H1 (cell line): ENCODE measurements around the gene SLC8A1. TPM values are rescaled to one million over a fixed set of nuclear protein-coding genes. Genes with fewer than 3 reads are reported as not detected.

ENCODE experiments used
- CTCF ChIA-PET: fragments of 300-600 bp; sonication (Branson Sonifier 250); formaldehyde crosslinking; loops from one replicate; lab custom pipeline; 2021; ENCODE audit not compliant: partially characterized antibody; lab: Charles Lee
- POLR2A ChIA-PET: fragments of 300-600 bp; sonication (Branson Sonifier 250); formaldehyde crosslinking; loops from one replicate; lab custom pipeline; 2021; ENCODE audit warnings: inconsistent platforms; ENCODE audit not compliant: partially characterized antibody; lab: Charles Lee
- DNase-seq, 2 experiments: peaks; one replicate each; pipeline versions ENCODE4 v3.0.0 to v3.0.0-alpha.2; 2010 to 2022; ENCODE audit warnings: low spot score in 2 of 2, low read depth in 1 of 2, mixed read lengths in 1 of 2
- FAIRE-seq: peaks from 2 replicates; lab custom pipeline; 2011; peaks lifted over from hg19 to GRCh38; lab: Jason Lieb, UNC
- H2AFZ ChIP-seq: 2 replicates; pipeline ENCODE4 v1.8.1; 2012; ENCODE audit warnings: low read length, inconsistent platforms
- H2AK5ac ChIP-seq: 2 replicates; pipeline ENCODE4 v1.6.1; 2013; ENCODE audit warnings: low read depth, low read length
- H2BK120ac ChIP-seq: replicated peaks from 2 replicates; pipeline ENCODE3; 2013; ENCODE audit warnings: low read depth, low read length, inconsistent platforms
- H2BK12ac ChIP-seq: 2 replicates; pipeline ENCODE4 v1.6.1; 2013; ENCODE audit warnings: low read depth, low read length
- H2BK15ac ChIP-seq: 2 replicates; pipeline ENCODE4 v1.6.1; 2013; ENCODE audit warnings: low read length
- H2BK20ac ChIP-seq: 2 replicates; pipeline ENCODE4 v1.6.1; 2013; ENCODE audit warnings: low read length
- H2BK5ac ChIP-seq: 2 replicates; pipeline ENCODE4 v1.6.1; 2013; ENCODE audit warnings: low read depth, low read length
- H3K14ac ChIP-seq: 2 replicates; pipeline ENCODE4 v1.6.1; 2013; ENCODE audit warnings: inconsistent platforms; ENCODE audit not compliant: insufficient read length
- H3K18ac ChIP-seq: 2 replicates; pipeline ENCODE4 v1.6.1; 2013; ENCODE audit warnings: low read length; ENCODE audit errors: extremely low read depth
- H3K23ac ChIP-seq: 2 replicates; pipeline ENCODE4 v1.6.1; 2013; ENCODE audit warnings: inconsistent platforms; ENCODE audit not compliant: insufficient read length
- H3K23me2 ChIP-seq: 2 replicates; pipeline ENCODE4 v1.6.1; 2013; ENCODE audit warnings: low read depth, low read length
- H3K27ac ChIP-seq: 2 replicates; pipeline ENCODE4 v1.6.1; 2011; ENCODE audit warnings: low read depth, low read length, inconsistent platforms
- H3K27me3 ChIP-seq, 4 experiments: replicated peaks in 1 of 4; 1 replicate in 1 of 4; 2 replicates in 3 of 4; pipeline versions ENCODE4 v1.6.1 to v1.8.1; 2011 to 2013; ENCODE audit warnings: low read length in 3 of 4, mild to moderate bottlenecking in 3 of 4, inconsistent platforms in 2 of 4, mixed read lengths in 2 of 4, moderate library complexity in 1 of 4; ENCODE audit not compliant: control insufficient read depth in 3 of 4, insufficient read depth in 3 of 4; ENCODE audit errors: extremely low read depth in 1 of 4
- H3K36me3 ChIP-seq, 4 experiments: 2 replicates each; pipeline versions ENCODE4 v1.6.1 to v1.8.1; 2011 to 2013; ENCODE audit warnings: mild to moderate bottlenecking in 4 of 4, low read length in 3 of 4, moderate library complexity in 2 of 4, control low read depth in 1 of 4, inconsistent platforms in 1 of 4; ENCODE audit not compliant: insufficient read depth in 4 of 4, control insufficient read depth in 2 of 4
- H3K4ac ChIP-seq: replicated peaks from 2 replicates; pipeline ENCODE3; 2013; ENCODE audit warnings: low read length, low read depth, mixed read lengths, inconsistent platforms; ENCODE audit not compliant: insufficient read length
- H3K4me1 ChIP-seq, 4 experiments: replicated peaks in 1 of 4; 1 replicate in 1 of 4; 2 replicates in 3 of 4; pipeline versions ENCODE4 v1.6.1 to v1.8.1; 2011 to 2013; ENCODE audit warnings: low read length in 3 of 4, inconsistent platforms in 2 of 4, mixed read lengths in 1 of 4; ENCODE audit not compliant: insufficient read depth in 4 of 4, control insufficient read depth in 3 of 4
- H3K4me2 ChIP-seq, 2 experiments: 2 replicates each; pipeline versions ENCODE4 v1.6.1 to v1.8.1; 2011 to 2013; ENCODE audit warnings: low read depth in 2 of 2, low read length in 2 of 2, control low read depth in 1 of 2, inconsistent platforms in 1 of 2, mild to moderate bottlenecking in 1 of 2; ENCODE audit not compliant: insufficient read depth in 1 of 2
- H3K4me3 ChIP-seq, 4 experiments: fragments of 200-600, 300-600 bp in 1 of 4; sonication (generic), shearing (Covaris generic), sonication (Bioruptor Twin) in 1 of 4; 2 replicates each; pipeline versions ENCODE4 v1.5.1 to v1.8.1; 2011 to 2016; ENCODE audit warnings: low read length in 4 of 4, low read depth in 3 of 4, control low read depth in 2 of 4, inconsistent platforms in 2 of 4, mild to moderate bottlenecking in 2 of 4, mixed read lengths in 1 of 4, moderate library complexity in 1 of 4; ENCODE audit not compliant: insufficient read depth in 2 of 4; ENCODE audit errors: extremely low read depth in 1 of 4
- H3K56ac ChIP-seq: replicated peaks from 2 replicates; pipeline ENCODE3; 2013; ENCODE audit warnings: low read depth, mild to moderate bottlenecking, mixed read lengths, low read length, inconsistent platforms; ENCODE audit not compliant: insufficient read length
- H3K79me1 ChIP-seq: 2 replicates; pipeline ENCODE4 v1.6.1; 2013; ENCODE audit warnings: low read depth, low read length, control low read depth
- H3K79me2 ChIP-seq, 2 experiments: 2 replicates each; pipeline versions ENCODE4 v1.6.1 to v1.8.1; 2012 to 2013; ENCODE audit warnings: low read length in 2 of 2, mild to moderate bottlenecking in 2 of 2, inconsistent platforms in 1 of 2; ENCODE audit not compliant: insufficient read depth in 2 of 2, control insufficient read depth in 1 of 2
- H3K9ac ChIP-seq, 4 experiments: replicated peaks in 1 of 4; 1 replicate in 1 of 4; 2 replicates in 3 of 4; pipeline versions ENCODE4 v1.6.1 to v1.8.1; 2011 to 2013; ENCODE audit warnings: low read depth in 3 of 4, low read length in 3 of 4, control low read depth in 2 of 4, mild to moderate bottlenecking in 2 of 4, moderate library complexity in 2 of 4, inconsistent platforms in 1 of 4; ENCODE audit errors: extremely low read depth in 1 of 4
- H3K9me3 ChIP-seq, 2 experiments: 2 replicates each; pipeline versions ENCODE4 v1.6.1 to v1.8.1; 2012 to 2013; ENCODE audit warnings: mild to moderate bottlenecking in 2 of 2, moderate library complexity in 2 of 2, control low read depth in 1 of 2, inconsistent platforms in 1 of 2, low read depth in 1 of 2, low read length in 1 of 2, mixed read lengths in 1 of 2; ENCODE audit not compliant: insufficient read depth in 2 of 2
- H4K20me1 ChIP-seq, 2 experiments: replicated peaks in 1 of 2; 2 replicates each; pipeline versions ENCODE3 to v1.8.1; 2011 to 2013; ENCODE audit warnings: inconsistent platforms in 2 of 2, low read length in 2 of 2, mild to moderate bottlenecking in 1 of 2; ENCODE audit not compliant: insufficient read depth in 2 of 2, control insufficient read depth in 1 of 2
- H4K5ac ChIP-seq: 2 replicates; pipeline ENCODE4 v1.6.1; 2013; ENCODE audit warnings: low read length, low read depth, mixed read lengths, inconsistent platforms; ENCODE audit not compliant: insufficient read length
- H4K8ac ChIP-seq: 2 replicates; pipeline ENCODE4 v1.8.0; 2013; ENCODE audit warnings: mild to moderate bottlenecking, moderate library complexity, low read length, inconsistent platforms; ENCODE audit not compliant: insufficient read depth; ENCODE audit errors: extremely low read depth
- H4K91ac ChIP-seq: replicated peaks from 2 replicates; pipeline ENCODE3; 2013; ENCODE audit warnings: low read length, mixed read lengths, inconsistent platforms; ENCODE audit not compliant: insufficient read length
- ASH2L ChIP-seq: fragments of 200-600, 300-600 bp; sonication (generic); IDR thresholded peaks from one replicate; pipeline ENCODE4 v1.7.1; 2017; ENCODE audit warnings: low read length
- BRCA1 ChIP-seq: IDR thresholded peaks from 2 replicates; pipeline ENCODE4 v1.6.1; 2012; ENCODE audit warnings: low read depth, low read length, improper control_type of control experiment
- CREB1 ChIP-seq: IDR thresholded peaks from 2 replicates; pipeline ENCODE4 v1.6.1; 2012; ENCODE audit warnings: inconsistent platforms
- CTBP2 ChIP-seq: IDR thresholded peaks from 2 replicates; pipeline ENCODE4 v1.7.0; 2011; ENCODE audit warnings: borderline replicate concordance, mild to moderate bottlenecking, moderate library complexity, mixed read lengths, low read length; ENCODE audit not compliant: insufficient read depth, insufficient read length
- EP300 ChIP-seq, 2 experiments: IDR thresholded peaks; 1 replicate in 1 of 2; 2 replicates in 1 of 2; pipeline ENCODE4 v1.6.1; 2011 to 2012; ENCODE audit warnings: low read depth in 2 of 2, low read length in 2 of 2, mild to moderate bottlenecking in 2 of 2, borderline replicate concordance in 1 of 2, inconsistent platforms in 1 of 2, moderate library complexity in 1 of 2
- EZH2 ChIP-seq: fragments of 200-600 bp; sonication (generic); IDR thresholded peaks from 2 replicates; pipeline ENCODE4 v1.7.1; 2012; ENCODE audit warnings: low read depth, mild to moderate bottlenecking, moderate library complexity, low read length, inconsistent platforms; ENCODE audit not compliant: severe bottlenecking
- GTF2F1 ChIP-seq: IDR thresholded peaks from 2 replicates; pipeline ENCODE4 v1.6.1; 2012; ENCODE audit warnings: low read depth, low read length, improper control_type of control experiment, borderline replicate concordance
- JUND ChIP-seq: IDR thresholded peaks from 2 replicates; pipeline ENCODE4 v1.6.1; 2011; ENCODE audit warnings: mild to moderate bottlenecking, improper control_type of control experiment, low read length
- KDM4A ChIP-seq: IDR thresholded peaks from one replicate; pipeline ENCODE4 v1.7.1; 2012; ENCODE audit warnings: low read depth, mild to moderate bottlenecking, moderate library complexity, low read length, inconsistent platforms; ENCODE audit not compliant: severe bottlenecking
- NANOG ChIP-seq: IDR thresholded peaks from 2 replicates; pipeline ENCODE4 v1.6.1; 2011; ENCODE audit warnings: low read length, low read depth, mild to moderate bottlenecking, inconsistent platforms; ENCODE audit not compliant: insufficient read depth, poor library complexity, severe bottlenecking
- RBBP5 ChIP-seq: IDR thresholded peaks from 2 replicates; pipeline ENCODE4 v1.7.1; 2012; ENCODE audit warnings: low read depth, mild to moderate bottlenecking, inconsistent platforms, low read length, moderate library complexity, borderline replicate concordance
- SIN3A ChIP-seq, 2 experiments: IDR thresholded peaks in 1 of 2; conservative IDR thresholded peaks in 1 of 2; 2 replicates each; pipeline ENCODE4 v1.6.1; 2011 to 2012; ENCODE audit warnings: low read length in 2 of 2, improper control_type of control experiment in 1 of 2, low read depth in 1 of 2, mild to moderate bottlenecking in 1 of 2
- SP1 ChIP-seq: IDR thresholded peaks from 2 replicates; pipeline ENCODE4 v1.6.1; 2011; ENCODE audit warnings: low read depth, low read length
- SP2 ChIP-seq: IDR thresholded peaks from 2 replicates; pipeline ENCODE4 v1.6.1; 2012; ENCODE audit warnings: mild to moderate bottlenecking, low read length, inconsistent platforms
- WGBS, 2 experiments: shearing (Covaris generic) in 1 of 2; methylation state at CpG; one replicate each; pipeline versions ENCODE4 v1.1.6 to v1.1.7; 2013 to 2015; ENCODE audit warnings: low lambda C conversion rate in 2 of 2, mixed read lengths in 2 of 2, inconsistent platforms in 1 of 2, low coverage in 1 of 2, missing lambda C conversion rate in 1 of 2; ENCODE audit not compliant: insufficient replicate concordance in 2 of 2, insufficient coverage in 1 of 2, insufficient read length in 1 of 2; ENCODE audit errors: extremely low coverage in 1 of 2, missing lambda C conversion rate in 1 of 2; 5-methylcytosine and 5-hydroxymethylcytosine counted together
- polyA plus RNA-seq, 7 experiments: library from polyadenylated mRNA; depleted of rRNA in 3 of 7; stranded (reverse) in 5 of 7; unstranded in 2 of 7; fragments of >200 nt in 5 of 7; fragments of 200-250 nt in 2 of 7; gene quantifications; 1 replicate in 5 of 7; 2 replicates in 1 of 7; 4 replicates in 1 of 7; pipeline versions ENCODE4 v1.2.1 to v1.2.3, GENCODE V29; 2011 to 2013; ENCODE audit warnings: missing spikeins in 2 of 7, mixed read lengths in 2 of 7
- total RNA-seq: library from RNA; stranded (reverse); fragmentation: NEBNext Ultra II Directional; extraction: Animal tissue kit (Norgen Biotek cat#: 25700); gene quantifications from 2 replicates; pipeline ENCODE4 v1.2.1, GENCODE V29; 2021

The SLC8A1 gene
- total and polyA plus RNA-seq, 2 of the 8 experiments (the other 6 are each of a cell fraction or from before 2014, with no cell fraction given) = 0.68 to 3.6 TPM

- DNase-seq (no peak), FAIRE-seq (no peak)
- H3K4me2 ChIP-seq = no peak overlapping the region
- ChIA-PET CTCF (interaction anchor here (1.0 to 1.2 kb wide), 2 partner anchors 10 to 14 kb away, joined by 4 to 5 read pairs; no protein-coding TSS in a partner anchor), POLR2A (no interaction called here)
- no peak overlapping the region for H2AFZ ChIP-seq
- H2BK5ac ChIP-seq = no peak overlapping the region
- H3K23me2 ChIP-seq = no peaks in the 10 kb centered on the region; the same call in 1 of the 2 replicates
- H3K9me3 ChIP-seq = no peaks in the 10 kb centered on the region
- H3K27me3 ChIP-seq = no peaks in the 10 kb centered on the region
- no peak overlapping the region for H2BK120ac ChIP-seq
- no peak overlapping the region for H2BK15ac ChIP-seq
- no peak overlapping the region for H3K4me3 ChIP-seq
- H3K4ac ChIP-seq = no peak overlapping the region
- no peak overlapping the region for H3K9ac ChIP-seq
- H2BK12ac ChIP-seq = no peak overlapping the region
- H4K91ac ChIP-seq = no peak overlapping the region
- H3K14ac ChIP-seq = no peak overlapping the region
- no peak overlapping the region for H3K56ac ChIP-seq
- no peak overlapping the region for H3K23ac ChIP-seq
- H3K18ac ChIP-seq = no peak overlapping the region
- no peaks in the 10 kb centered on the region for H3K4me1 ChIP-seq
- no peaks in the 10 kb centered on the region for H3K79me2 ChIP-seq
- no peak overlapping the region for H4K5ac ChIP-seq
- 89% methylated on average over 8 of the region's 8 CpGs; no CpG with 5 or more reads in 1 of the 2 experiments for WGBS, 2 experiments
- no peak overlapping the region; the same call in 1 of the 2 replicates for H4K8ac ChIP-seq
- H3K27ac ChIP-seq = no peak overlapping the region
- no peak overlapping the region for H2AK5ac ChIP-seq
- H2BK20ac ChIP-seq = no peak overlapping the region
- no peaks in the 10 kb centered on the region for H3K79me1 ChIP-seq
- no peaks in the 10 kb centered on the region for H3K36me3 ChIP-seq
- H4K20me1 ChIP-seq = no peaks in the 10 kb centered on the region
- TF ChIP-seq SIN3A (conservative IDR thresholded peaks at IDR 0.05 in 1 of 2, IDR thresholded peaks at IDR 0.05 in 1 of 2; ENCODE audit: low read depth in 1 of 2, low read length in 2 of 2) = no peak
- TF ChIP-seq GTF2F1 = no peak
- TF ChIP-seq SP1 = no peak
- no peak for TF ChIP-seq RBBP5
- TF ChIP-seq CTBP2 = no peak
- no peak for TF ChIP-seq CREB1
- no peak for TF ChIP-seq SP2
- TF ChIP-seq ASH2L = no peak
- TF ChIP-seq KDM4A = no peak
- no peak for TF ChIP-seq JUND
- TF ChIP-seq EZH2 = no peak
- TF ChIP-seq BRCA1 = no peak
- no peak for TF ChIP-seq NANOG
- no peak for TF ChIP-seq EP300 (IDR thresholded peaks at IDR 0.05; ENCODE audit: borderline replicate concordance in 1 of 2, low read depth in 2 of 2, low read length in 2 of 2)
Measured at GRCh38 chr2:40463112-40463511, 11.2 kb upstream of the SLC8A1 start.
